DMS79 treated with DMSO at 0.1 percent for 48 hours (cell line): Measurements from ENCODE around the gene TRPM4.

Source experiments
- DNase-seq: peaks from one replicate; lab custom pipeline; 2025; lab: John Stamatoyannopoulos, UW

The TRPM4 gene

GRCh38 chr19:49231804-49232203, 74.2 kb downstream of the TRPM4 start:
- no peak for DNase-seq

DNA sequence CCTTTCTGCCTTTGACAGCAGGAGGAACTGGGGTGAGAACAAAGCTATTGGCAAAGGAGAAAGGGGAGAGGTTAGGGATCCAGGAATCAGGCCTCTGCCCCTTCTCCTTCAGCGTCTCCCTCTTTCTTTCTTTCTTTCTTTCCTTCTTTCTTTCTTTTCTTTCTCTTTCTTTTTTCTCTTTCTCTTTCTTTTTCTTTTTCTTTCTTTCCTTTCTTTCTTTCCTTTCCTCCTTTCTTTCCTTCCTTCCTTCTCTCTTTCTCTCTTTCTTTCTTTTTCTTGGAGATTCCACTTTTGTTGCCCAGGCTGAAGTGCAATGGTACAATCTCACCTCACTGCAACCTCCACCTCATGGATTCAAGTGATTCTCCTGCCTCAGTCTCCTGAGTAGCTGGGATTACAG, 75.6 kb downstream of the TRPM4 start:
- no peak for DNase-seq

DNA sequence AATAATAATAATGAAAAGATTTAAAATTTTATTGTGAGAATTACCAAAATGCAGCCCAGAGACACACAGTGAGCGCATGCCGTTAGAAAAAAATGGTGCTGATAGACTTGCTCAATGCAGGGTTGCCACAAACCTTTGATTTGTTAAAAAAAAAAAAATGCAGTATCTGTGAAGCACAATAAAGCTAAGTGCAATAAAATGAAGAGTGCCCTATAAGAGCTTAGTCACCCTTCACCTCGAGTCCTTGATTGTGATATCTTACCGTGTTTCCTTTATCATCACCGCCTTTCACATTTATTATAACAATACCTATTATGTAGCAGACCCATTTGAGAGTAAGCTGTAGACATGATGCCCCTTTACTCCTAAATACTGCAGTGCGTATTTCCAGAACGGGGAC, 84.2 kb downstream of the TRPM4 start:
- no peak for DNase-seq

DNA sequence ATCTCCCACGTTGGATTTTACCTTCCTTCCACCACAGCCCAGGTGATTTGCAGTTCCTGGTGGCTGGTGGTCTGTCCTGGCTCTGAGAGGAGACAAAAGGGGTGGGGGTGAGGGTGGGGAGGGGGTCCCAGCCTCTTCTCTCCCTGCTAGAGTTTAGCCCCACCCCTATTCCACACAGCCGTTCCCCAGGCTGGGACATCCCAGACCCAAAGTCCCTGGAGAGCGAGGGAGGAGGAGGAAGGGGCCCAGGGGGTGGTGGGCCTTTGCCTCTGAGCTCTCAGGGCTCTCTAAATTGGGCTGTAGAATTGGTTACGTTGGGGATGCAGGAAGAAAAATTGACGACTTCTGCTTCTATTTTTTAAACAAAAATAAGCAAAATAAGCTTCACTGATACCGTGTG, 85.5 kb downstream of the TRPM4 start:
- no peak for DNase-seq

DNA sequence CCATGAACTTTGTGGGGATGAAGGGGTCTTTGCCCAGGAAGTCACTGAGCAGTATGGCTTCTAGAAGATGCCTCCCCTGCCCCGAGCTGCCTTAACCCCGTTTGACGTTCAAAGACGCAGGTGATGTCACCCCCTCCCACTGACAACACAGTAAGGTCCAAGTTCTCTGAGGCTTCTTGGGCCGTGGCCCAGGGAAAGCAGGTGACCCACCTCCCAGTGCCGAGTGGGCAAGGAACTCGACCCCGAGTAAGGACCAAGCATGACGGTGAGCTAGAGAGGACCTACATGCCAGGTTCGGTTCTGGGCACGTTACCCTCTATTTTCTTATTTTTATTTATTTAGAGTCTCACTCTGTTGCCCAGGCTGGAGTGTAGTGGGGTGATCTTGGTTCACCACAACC, 86.1 kb downstream of the TRPM4 start:
- DNase-seq, result no peak

DNA sequence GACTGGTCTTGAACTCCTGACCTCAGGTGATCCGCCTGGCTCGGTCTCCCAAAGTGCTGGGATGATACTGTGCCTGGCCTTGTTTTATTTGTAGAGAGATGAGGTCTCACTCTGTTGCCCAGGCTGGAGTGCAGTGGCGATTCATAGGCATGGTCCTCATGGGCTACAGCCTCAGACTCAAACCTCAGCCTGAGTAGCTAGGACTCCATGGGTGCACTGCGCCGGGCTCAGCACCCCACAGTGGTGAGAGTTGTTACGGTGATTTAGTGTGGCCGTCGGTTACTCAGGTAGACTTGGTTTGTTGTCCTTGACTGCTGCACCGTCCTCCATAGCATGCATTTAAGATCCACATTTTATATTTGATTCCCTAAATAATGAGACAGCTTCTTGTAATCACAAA, 86.7 kb downstream of the TRPM4 start:
- DNase-seq, result no peak

DNA sequence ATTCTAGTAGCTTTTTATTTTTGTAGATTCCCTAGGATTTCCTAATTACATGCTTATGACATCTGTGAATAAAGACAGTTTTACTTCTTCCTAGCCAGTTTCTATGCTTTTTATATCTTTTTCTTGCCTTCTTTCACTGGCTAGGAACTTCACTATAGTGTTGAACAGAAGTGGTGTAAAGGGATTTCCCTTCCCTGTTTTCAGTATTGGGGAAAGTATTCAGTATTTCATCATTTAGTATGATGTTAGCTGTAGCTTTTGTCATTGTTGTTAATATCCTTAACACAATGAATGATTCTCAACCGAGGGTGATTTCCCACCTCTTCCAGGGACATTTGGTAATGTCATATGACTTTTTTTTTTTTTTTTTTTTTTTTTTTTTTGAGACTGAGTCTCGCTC, 90.1 kb downstream of the TRPM4 start:
- DNase-seq, result no peak

GRCh38 chr19:49249933-49250332, 92.3 kb downstream of the TRPM4 start:
- no peak for DNase-seq

GRCh38 chr19:49255674-49256073, 98.1 kb downstream of the TRPM4 start:
- DNase-seq, result no peak

DNA sequence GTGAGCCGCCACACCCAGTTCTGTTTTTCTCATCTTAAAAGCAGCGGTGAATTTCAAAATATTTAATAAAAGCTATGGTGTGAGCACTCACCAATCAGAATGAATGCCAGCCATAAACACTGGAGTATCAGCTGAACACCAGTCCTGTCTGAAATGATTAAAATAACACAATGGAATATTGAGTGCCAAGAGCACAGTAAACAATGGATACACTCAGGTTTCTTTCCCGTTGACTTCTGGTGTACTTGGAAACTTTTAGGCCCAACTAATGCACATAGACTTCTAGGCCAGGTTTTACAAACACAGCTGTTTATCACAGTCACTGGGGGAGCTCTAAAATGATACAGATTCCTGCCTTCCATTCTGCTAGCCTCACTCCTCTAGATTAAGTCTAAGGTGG, 99.1 kb downstream of the TRPM4 start:
- DNase-seq, result no peak
